HG03565 (cell line): ENCODE measurements around the gene SELENOW.
"Not testable (repeated sequence)": the region's sequence is repeated elsewhere in the genome, so short reads cannot be mapped to it uniquely, and the experiment has no call there.

Experiments
- ATAC-seq: cut with Tn5 transposase; IDR thresholded peaks from one replicate; pipeline ENCODE4 v1.9.1; 2021; ENCODE audit warnings: mild to moderate bottlenecking, moderate library complexity; ENCODE audit not compliant: unreplicated experiment

Gene SELENOW

GRCh38 chr19:47756627-47756929, 21.9 kb upstream of the SELENOW start:
- ATAC-seq: no peak

GRCh38 chr19:47756953-47757608, 21.4 kb upstream of the SELENOW start:
- ATAC-seq: no peak

GRCh38 chr19:47757617-47758442, 20.7 kb upstream of the SELENOW start:
- no peak for ATAC-seq

- ATAC-seq: no peak
These were observed 20.1 kb upstream of the SELENOW start for GRCh38 chr19:47758443-47758804.

GRCh38 chr19:47760632-47760999, 17.9 kb upstream of the SELENOW start:
- ATAC-seq: no peak

- ATAC-seq: no peak
These were observed 16.9 kb upstream of the SELENOW start for GRCh38 chr19:47761566-47761965.

- no peak for ATAC-seq
These were observed 16.4 kb upstream of the SELENOW start for GRCh38 chr19:47762151-47762550.

GRCh38 chr19:47762615-47763308, 15.7 kb upstream of the SELENOW start:
- ATAC-seq: no peak

GRCh38 chr19:47764705-47765104, 13.8 kb upstream of the SELENOW start:
- not testable (repeated sequence) for ATAC-seq

GRCh38 chr19:47765523-47766358, 12.8 kb upstream of the SELENOW start:
- ATAC-seq: no peak

- ATAC-seq: no peak
These were observed 12.2 kb upstream of the SELENOW start for GRCh38 chr19:47766359-47766620.

- no peak for ATAC-seq
These were observed 11.8 kb upstream of the SELENOW start for GRCh38 chr19:47766670-47767069.

- ATAC-seq: no peak
These were observed 11.2 kb upstream of the SELENOW start for GRCh38 chr19:47767349-47767748.

- no peak for ATAC-seq
These were observed 9.9 kb upstream of the SELENOW start for GRCh38 chr19:47768604-47769003.

GRCh38 chr19:47769534-47769933, 9.0 kb upstream of the SELENOW start:
- no peak for ATAC-seq

GRCh38 chr19:47771291-47771690, 7.2 kb upstream of the SELENOW start:
- ATAC-seq: not testable (repeated sequence)

GRCh38 chr19:47776568-47776967, 1.9 kb upstream of the SELENOW start:
- no peak for ATAC-seq

- ATAC-seq: not testable (repeated sequence)
These were observed 1.1 kb upstream of the SELENOW start for GRCh38 chr19:47777245-47778048.

- ATAC-seq: no peak
These were observed 450 bp downstream of the SELENOW start for GRCh38 chr19:47778954-47779351.

GRCh38 chr19:47779524-47780214, 1.2 kb downstream of the SELENOW start:
- ATAC-seq: no peak
